RWPE2 (cell line): ENCODE data around the gene RBMS1.

ENCODE experiments used
- ATAC-seq: fragments of 200-7000 bp; cut with Tn5 transposase; 3 replicates; pipeline ENCODE4 v1.9.1; 2021; ENCODE audit warnings: low read depth
- DNase-seq: peaks from one replicate; pipeline ENCODE4 v3.0.0-alpha.2; 2020; ENCODE audit warnings: low spot score
- H3K27ac ChIP-seq: fragments of 450-650 bp; 2 replicates; pipeline ENCODE4 v1.5.1; 2017; ENCODE audit warnings: mild to moderate bottlenecking; ENCODE audit not compliant: poor library complexity, severe bottlenecking
- H3K27me3 ChIP-seq: fragments of 250-450 bp; sonication (Bioruptor Pico); 2 replicates; pipeline ENCODE4 v1.5.1; 2021; ENCODE audit warnings: mild to moderate bottlenecking, moderate library complexity; ENCODE audit not compliant: insufficient read depth, poor library complexity, severe bottlenecking
- H3K36me3 ChIP-seq: fragments of 250-450 bp; sonication (Bioruptor Pico); 2 replicates; pipeline ENCODE4 v1.5.1; 2020; ENCODE audit warnings: low read depth, mild to moderate bottlenecking, moderate library complexity
- H3K4me1 ChIP-seq: fragments of 250-450 bp; sonication (Bioruptor Pico); 2 replicates; pipeline ENCODE4 v1.5.1; 2021; ENCODE audit warnings: mild to moderate bottlenecking, moderate library complexity; ENCODE audit not compliant: insufficient read depth, poor library complexity, severe bottlenecking
- H3K4me3 ChIP-seq: fragments of 250-450 bp; sonication (Bioruptor Pico); 2 replicates; pipeline ENCODE4 v1.5.1; 2021; ENCODE audit warnings: mild to moderate bottlenecking, moderate library complexity; ENCODE audit not compliant: severe bottlenecking
- H3K9me3 ChIP-seq: fragments of 250-450 bp; sonication (Bioruptor Pico); 2 replicates; pipeline ENCODE4 v1.5.1; 2021; ENCODE audit warnings: mild to moderate bottlenecking, moderate library complexity; ENCODE audit not compliant: severe bottlenecking
- CTCF ChIP-seq: fragments of 450-650 bp; IDR thresholded peaks from one replicate; pipeline ENCODE4 v1.5.1; 2017; ENCODE audit warnings: mild to moderate bottlenecking, moderate library complexity; ENCODE audit not compliant: poor library complexity, severe bottlenecking

Gene RBMS1

GRCh38 chr2:160227293-160227915, 266.2 kb downstream of the RBMS1 start:
- Histone ChIP-seq H3K4me3 (no peak overlapping the region), H3K9me3 (no peaks in the 10 kb centered on the region), H3K27me3 (no peaks in the 10 kb centered on the region), H3K4me1 (peaks cover 79% of the 10 kb centered on the region), H3K27ac (peak overlapping the region; percentile 100), H3K36me3 (no peaks in the 10 kb centered on the region)
- no peak for DNase-seq
- TF ChIP-seq CTCF: no peak
- ATAC-seq: peak; percentile 40; the same call in 2 of the 3 replicates

GRCh38 chr2:160226367-160226766, 267.2 kb downstream of the RBMS1 start:
- no peaks in the 10 kb centered on the region for H3K27me3 ChIP-seq
- ATAC-seq: no peak
- peak overlapping the region; percentile 100 for H3K27ac ChIP-seq
- H3K36me3 ChIP-seq: no peaks in the 10 kb centered on the region
- no peaks in the 10 kb centered on the region for H3K9me3 ChIP-seq
- H3K4me1 ChIP-seq: peaks cover 89% of the 10 kb centered on the region
- DNase-seq: no peak
- no peak overlapping the region for H3K4me3 ChIP-seq
- TF ChIP-seq CTCF: no peak

- ATAC-seq (no peak), DNase-seq (no peak)
- Histone ChIP-seq H3K9me3 (no peaks in the 10 kb centered on the region), H3K36me3 (no peaks in the 10 kb centered on the region), H3K4me3 (no peak overlapping the region), H3K4me1 (peaks cover 96% of the 10 kb centered on the region), H3K27ac (peak overlapping the region; percentile 100), H3K27me3 (no peaks in the 10 kb centered on the region)
- no peak for TF ChIP-seq CTCF
These were observed 267.9 kb downstream of the RBMS1 start for GRCh38 chr2:160225722-160226121.

GRCh38 chr2:160224507-160224906, 269.1 kb downstream of the RBMS1 start:
- ATAC-seq: no peak
- Histone ChIP-seq H3K4me1 (peaks cover 94% of the 10 kb centered on the region), H3K36me3 (no peaks in the 10 kb centered on the region)

More at GRCh38 chr2:160224507-160224906, 269.1 kb downstream of the RBMS1 start:
- TF ChIP-seq CTCF: no peak
- H3K27me3 ChIP-seq: no peaks in the 10 kb centered on the region
- no peak overlapping the region for H3K4me3 ChIP-seq
- no peak for DNase-seq
- H3K9me3 ChIP-seq: no peaks in the 10 kb centered on the region
- peak overlapping the region; percentile 100 for H3K27ac ChIP-seq
